GM18861 (cell line): ENCODE data around the gene SORL1.
"Not testable (repeated sequence)": the region's sequence is repeated elsewhere in the genome, so short reads cannot be mapped to it uniquely, and the experiment has no call there.

ENCODE experiments used
- ATAC-seq: cut with Tn5 transposase; IDR thresholded peaks from one replicate; pipeline ENCODE4 v1.9.1; 2021; ENCODE audit not compliant: unreplicated experiment

The SORL1 gene

GRCh38 chr11:121503051-121503450, 50.9 kb downstream of the SORL1 start:
- no peak for ATAC-seq

GRCh38 chr11:121506237-121506636, 54.1 kb downstream of the SORL1 start:
- not testable (repeated sequence) for ATAC-seq

GRCh38 chr11:121508449-121508848, 56.3 kb downstream of the SORL1 start:
- no peak for ATAC-seq

GRCh38 chr11:121510438-121510837, 58.3 kb downstream of the SORL1 start:
- no peak for ATAC-seq

GRCh38 chr11:121512468-121513465, 60.7 kb downstream of the SORL1 start:
- ATAC-seq, result no peak

GRCh38 chr11:121513807-121514206, 61.7 kb downstream of the SORL1 start:
- ATAC-seq, result no peak

- ATAC-seq, result no peak
Measured at GRCh38 chr11:121514432-121515334, 62.6 kb downstream of the SORL1 start.

- ATAC-seq, result no peak
Measured at GRCh38 chr11:121515335-121515671, 63.2 kb downstream of the SORL1 start.

GRCh38 chr11:121517996-121518395, 65.9 kb downstream of the SORL1 start:
- no peak for ATAC-seq

- no peak for ATAC-seq
Measured at GRCh38 chr11:121520243-121521144, 68.4 kb downstream of the SORL1 start.

- ATAC-seq, result no peak
Measured at GRCh38 chr11:121521145-121522042, 69.3 kb downstream of the SORL1 start.

- ATAC-seq, result no peak
Measured at GRCh38 chr11:121522043-121522941, 70.2 kb downstream of the SORL1 start.

- ATAC-seq, result no peak
Measured at GRCh38 chr11:121523581-121524232, 71.6 kb downstream of the SORL1 start.

- ATAC-seq, result no peak
Measured at GRCh38 chr11:121524233-121524631, 72.1 kb downstream of the SORL1 start.

- ATAC-seq, result no peak
Measured at GRCh38 chr11:121525376-121525775, 73.3 kb downstream of the SORL1 start.

- no peak for ATAC-seq
Measured at GRCh38 chr11:121530257-121530656, 78.1 kb downstream of the SORL1 start.

- no peak for ATAC-seq
Measured at GRCh38 chr11:121533601-121534000, 81.5 kb downstream of the SORL1 start.
